SKM-1 treated with dmso at 0.1 percent for 144 hours (cell line): ENCODE measurements around the gene SMARCD2.
"Not testable (repeated sequence)": the region's sequence is repeated elsewhere in the genome, so short reads cannot be mapped to it uniquely, and the experiment has no call there.

ENCODE experiments used
- DNase-seq: peaks from one replicate; lab custom pipeline; 2025; ENCODE audit not compliant: unreplicated experiment; lab: John Stamatoyannopoulos, UW

SMARCD2 gene

DNA sequence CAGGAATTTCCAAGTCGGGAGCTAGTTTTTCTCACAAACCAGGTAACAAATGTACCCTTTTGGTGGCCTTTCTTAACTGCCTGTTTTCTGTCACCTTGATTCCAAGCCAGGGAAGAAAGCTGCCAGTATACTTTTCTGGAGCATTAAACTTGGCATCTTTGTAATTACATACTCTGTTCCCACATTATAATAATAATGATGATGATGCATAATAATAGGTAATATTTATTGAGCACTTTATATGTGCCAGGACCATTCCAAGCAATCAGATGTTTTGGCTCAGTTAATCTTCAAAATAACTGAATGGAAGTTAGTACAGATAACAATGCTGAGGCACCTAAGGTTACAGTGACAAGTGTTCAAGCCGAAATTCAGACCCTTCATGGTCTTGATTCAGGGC, 26.4 kb downstream of the SMARCD2 start:
- DNase-seq, result no peak

DNA sequence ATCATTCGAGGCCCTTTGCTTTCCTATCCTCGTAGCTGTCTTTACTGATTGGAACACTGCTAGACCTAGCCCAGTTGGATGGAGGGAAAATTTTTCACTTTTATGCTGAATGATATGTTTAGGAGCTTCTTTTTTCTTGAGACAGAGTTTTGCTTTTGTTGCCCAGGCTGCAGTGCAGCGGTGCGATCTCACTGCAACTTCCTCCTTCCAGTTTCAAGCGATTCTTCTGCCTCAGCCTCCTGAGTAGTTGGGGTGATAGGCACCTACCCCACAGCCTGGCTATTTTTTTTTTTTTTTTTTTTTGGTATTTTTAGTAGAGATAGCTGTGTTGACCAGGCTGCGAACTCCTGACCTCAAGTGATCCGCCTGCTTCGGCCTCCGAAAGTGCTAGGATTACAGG, 32.5 kb downstream of the SMARCD2 start:
- no peak for DNase-seq

DNA sequence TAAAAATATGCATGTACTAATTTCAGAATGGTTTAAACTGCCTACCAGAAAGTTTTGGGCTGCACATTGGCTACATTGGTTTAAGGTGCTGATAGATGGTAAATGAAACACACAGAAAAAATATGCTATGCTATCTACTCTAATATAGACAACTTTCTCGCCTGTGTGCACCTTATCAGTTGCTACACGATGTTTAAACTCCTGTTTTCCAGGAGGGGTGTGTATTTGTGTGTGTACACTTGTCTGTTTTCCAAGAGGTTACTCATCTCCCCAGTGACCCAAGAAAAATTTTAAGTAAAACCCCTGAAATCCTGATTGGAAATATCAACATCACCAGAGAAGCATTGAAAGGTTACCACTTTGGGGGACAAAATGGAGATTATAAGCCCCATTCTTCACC, 36.9 kb downstream of the SMARCD2 start:
- no peak for DNase-seq

DNA sequence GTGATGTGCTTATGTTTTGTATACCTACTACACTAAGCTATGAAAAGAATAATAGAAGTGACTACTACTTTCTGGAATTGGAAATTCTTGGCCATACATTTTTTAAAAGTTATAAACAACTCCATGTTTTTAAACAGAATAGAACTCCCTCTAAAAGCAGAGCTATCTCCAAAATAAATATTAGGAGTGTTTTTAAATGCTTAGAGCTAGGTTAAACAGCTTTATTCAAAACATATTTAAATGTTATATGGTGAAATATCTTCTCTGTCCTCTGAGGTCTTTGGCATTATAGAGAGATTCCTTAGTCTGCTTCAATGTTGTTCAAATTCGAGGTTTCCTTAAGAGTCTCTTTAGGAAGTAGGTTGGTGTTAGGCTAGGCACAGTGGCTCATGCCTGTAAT, 38.2 kb downstream of the SMARCD2 start:
- no peak for DNase-seq

DNA sequence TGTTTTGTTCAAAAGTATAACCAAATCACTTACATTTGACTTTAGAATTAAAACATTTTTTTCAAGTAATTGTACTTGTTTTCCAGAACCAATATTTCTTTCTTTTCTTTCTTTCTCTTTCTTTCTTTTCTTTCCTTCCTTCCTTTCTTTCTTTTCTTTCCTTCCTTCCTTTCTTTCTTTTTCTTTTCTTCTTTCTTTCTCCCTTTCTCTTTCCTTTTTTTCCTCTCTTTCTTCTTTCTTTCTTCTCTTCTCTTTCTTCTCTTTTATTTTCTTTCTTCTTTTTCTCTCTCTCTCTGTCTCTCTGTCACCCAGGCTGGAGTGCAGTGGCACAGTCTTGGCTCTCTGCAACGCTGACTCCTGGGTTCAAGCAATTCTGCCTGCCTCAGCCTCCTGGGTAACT, 41.7 kb downstream of the SMARCD2 start:
- no peak for DNase-seq

DNA sequence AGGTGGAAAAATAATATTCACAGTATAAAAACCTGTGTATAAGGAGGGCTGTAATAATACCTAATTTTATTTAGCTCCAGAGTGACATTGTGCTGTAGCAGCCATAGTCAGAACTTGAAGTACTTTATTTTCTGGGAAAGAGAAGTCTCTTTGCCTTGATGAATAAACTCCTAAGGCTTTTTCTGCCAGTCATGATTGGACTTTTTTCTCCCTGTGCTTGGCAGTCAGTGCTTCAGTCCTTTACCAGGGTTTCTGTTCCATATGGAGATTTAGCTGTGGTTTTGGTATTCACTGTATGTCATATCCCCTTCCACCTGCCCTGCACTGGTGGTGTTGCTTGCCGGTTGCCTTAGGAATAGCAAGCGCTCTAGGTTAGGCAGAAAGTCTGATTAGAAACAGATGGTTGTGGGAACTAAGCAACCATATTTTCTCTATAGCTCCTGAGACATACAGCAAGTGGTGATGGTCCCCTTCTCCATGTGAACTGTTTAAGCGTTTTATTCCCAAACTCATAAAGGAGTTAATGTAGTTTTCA, 43.8 kb downstream of the SMARCD2 start:
- DNase-seq, result no peak

DNA sequence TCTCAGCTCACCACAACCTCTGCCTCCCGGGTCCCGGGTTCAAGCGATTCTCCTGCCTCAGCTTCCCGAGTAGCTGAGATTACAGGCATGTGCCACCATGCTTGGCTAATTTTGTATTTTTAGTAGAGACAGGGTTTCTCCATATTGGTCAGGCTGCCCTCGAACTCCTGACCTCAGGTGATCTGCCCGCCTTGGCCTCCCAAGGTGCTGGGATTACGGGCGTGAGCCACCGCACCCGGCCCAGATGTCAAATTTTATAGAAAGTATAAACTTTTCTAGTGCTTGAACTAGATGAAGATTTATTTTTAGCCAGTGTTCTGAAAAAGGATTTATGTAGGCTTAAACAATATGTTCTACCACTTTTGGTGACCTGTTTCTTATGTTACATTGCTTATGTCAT, 46.1 kb downstream of the SMARCD2 start:
- not testable (repeated sequence) for DNase-seq

DNA sequence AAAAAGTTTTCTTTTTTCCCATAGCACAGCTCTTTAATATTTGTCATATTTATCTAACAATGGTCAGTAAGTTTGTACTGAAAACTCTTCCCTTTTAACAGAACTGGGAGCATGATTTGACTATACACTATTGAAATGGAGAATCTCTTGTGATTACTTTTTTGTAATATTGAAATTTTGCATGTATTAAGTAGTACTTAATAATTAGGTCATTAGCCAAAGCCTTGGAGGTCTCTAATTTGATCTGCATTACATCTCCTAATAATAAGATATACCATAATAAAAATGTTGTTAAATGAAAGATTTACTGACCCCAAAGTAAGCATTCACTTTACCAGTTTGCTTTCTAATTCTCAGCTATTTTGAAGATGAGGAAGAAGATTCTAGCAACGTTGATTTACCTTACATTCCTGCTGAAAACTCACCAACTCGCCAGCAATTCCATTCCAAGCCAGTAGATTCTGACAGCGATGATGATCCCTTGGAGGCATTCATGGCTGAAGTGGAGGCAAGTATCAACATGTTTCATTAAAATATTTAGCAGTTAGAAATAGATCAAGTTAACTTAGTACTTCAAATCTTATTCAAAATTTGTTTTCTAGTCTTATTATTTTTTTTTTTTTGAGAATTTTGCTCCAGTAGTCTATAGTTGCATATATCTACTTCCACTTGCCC, 50.3 kb downstream of the SMARCD2 start:
- no peak for DNase-seq

DNA sequence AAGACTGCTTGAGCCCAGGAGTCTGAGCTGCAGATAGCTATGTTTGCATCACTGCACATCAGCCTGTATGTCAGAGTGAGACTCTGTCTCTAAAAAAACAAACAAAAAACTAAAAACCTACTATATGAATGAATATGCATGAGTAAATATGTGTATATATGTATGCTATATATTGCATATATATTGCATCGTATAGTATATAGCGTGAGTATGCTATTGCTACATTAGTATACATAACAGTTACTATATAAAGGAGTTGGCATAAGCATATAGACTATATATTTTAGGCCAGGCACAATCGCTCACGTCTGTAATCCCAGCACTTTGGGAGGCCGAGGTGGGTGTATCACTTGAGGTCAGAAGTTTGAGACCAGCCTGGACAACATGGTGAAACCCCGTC, 52.4 kb downstream of the SMARCD2 start:
- DNase-seq, result no peak

DNA sequence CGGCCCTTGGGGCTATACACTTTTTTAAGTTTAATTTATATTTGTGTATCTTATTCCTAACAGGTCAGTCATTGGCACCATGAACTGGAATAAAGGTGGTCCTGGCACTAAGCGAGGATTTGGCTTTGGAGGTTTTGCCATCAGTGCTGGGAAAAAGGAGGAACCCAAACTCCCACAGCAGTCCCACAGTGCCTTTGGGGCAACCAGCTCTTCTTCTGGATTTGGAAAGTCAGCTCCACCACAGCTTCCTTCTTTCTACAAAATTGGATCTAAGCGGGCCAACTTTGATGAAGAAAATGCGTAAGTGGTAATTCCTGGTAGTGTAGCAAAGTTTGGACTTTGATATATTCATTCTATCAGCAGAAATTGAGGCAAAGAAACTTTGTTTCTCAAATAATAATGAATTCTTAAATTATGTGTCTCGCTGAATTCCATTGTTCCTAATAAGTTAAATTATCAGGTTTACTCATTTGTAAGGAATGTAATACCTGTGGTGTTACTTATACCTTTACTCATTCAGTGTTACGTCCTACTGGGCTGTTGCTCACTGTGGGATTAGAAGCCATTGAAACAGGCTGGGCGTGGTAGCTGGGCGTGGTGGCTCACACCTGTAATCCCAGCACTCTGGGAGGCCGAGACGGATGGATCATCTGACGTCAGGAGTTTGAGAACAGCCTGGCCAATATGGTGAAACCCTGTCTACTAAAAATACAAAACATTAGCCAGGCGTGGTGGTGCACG, 55.3 kb downstream of the SMARCD2 start:
- no peak for DNase-seq

DNA sequence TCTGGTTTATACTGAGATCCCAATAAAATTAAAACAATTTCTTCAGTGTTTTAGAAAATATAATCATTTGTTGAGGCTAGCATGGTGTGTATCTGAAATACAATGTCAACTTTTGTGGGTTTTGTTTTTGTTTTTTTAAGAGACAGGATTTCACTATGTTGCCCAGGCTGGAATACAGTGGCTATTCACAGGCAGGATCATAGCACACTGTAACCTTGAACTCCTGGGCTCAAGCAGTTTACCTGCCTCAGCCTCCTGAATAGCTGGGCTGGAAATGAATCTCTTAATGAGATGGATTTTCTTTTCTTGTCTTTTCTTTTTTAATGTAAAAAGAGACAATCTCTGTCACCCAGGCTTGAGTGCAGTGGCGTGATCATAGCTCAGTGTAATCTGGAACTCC, 56.4 kb downstream of the SMARCD2 start:
- DNase-seq, result no peak

DNA sequence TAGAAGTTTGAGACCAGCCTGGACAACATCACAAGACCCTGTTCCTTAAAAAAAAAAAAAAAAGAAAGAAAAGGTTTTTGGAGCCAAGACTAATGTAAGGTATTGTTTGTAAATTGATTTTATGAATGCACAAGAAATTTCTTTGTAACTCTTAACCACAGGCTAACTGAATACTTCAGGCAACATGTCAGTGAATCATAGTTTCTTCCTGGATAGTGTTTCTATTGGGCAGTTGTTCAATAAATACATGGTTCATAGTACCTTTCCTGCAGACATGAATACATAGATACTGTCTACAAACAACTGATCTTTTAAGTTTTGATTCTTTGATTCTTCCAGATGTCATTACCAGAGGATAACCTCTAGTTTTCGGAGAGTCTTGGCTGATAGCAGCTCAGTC, 56.9 kb downstream of the SMARCD2 start:
- no peak for DNase-seq

DNA sequence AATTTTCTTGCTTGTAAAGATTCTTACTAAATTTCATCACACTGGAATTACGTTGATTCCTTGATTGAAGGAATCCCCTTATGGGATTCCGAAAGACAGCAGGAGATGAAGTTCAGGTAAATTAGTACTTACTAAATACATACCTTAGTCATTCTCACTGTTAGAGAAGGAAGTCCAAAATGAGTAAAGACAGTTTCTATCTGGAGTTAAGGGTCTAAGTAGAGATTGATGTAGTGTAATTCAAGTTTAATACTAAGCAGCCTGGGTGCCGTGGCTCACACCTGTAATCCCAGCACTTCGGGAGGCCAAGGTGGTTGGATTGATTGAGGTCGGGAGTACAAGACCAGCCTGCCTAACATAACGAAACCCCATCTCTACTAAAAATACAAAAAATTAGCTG, 59.0 kb downstream of the SMARCD2 start:
- DNase-seq, result no peak
